ENCODE results near the gene YPEL2.

GRCh38 chr17:59436900-59437299 is 105.4 kb downstream of the YPEL2 start:
- TF ChIP-seq CTCF (IDR thresholded peaks at IDR 0.05) = no peak
- TF ChIP-seq POLR2A (IDR thresholded peaks at IDR 0.05) = no peak
